Right forelimb (tissue), 1 donor: ENCODE measurements around the gene AK3.

ENCODE experiments used
- DNase-seq: peaks from one replicate; pipeline ENCODE4 v3.0.0-alpha.2; 2018

AK3 gene

DNA sequence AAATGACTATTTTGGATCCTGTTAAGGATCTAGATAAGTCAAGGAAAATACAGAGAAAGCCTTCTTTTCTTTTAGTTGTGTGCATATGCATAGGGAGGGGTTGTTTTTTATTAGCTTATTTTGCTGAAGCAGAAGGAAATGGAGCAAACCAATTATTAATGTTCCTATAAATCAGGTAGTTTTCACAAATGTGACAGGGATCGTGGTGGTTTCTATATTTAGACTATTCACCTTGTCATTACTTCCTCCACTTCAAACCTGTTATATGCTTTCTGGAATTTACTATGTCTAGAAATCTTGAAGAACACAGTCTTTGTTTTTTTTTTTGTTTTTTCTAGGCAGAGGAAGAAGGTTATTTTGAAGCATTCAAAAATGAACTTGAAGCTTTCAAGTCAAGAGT, 39.5 kb downstream of the AK3 start:
- DNase-seq, result no peak

DNA sequence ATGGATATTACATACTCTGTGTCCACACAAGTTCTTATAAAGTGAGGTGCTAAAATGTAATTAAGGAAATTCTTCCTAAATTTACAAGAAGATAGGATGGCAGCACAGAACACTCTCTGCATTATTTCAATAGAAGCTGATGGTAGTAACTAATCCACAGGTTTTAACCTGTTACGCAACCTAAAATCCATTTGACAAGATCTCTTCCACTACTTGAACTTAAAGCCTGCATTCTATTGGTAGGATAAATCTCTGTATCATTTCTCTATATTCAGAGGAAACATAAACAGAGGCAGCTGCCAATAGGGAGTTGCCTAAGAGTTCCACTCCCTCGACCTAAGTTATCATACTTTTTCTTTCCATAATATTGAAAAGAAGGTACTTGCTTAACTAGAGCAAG, 40.1 kb downstream of the AK3 start:
- DNase-seq, result no peak

DNA sequence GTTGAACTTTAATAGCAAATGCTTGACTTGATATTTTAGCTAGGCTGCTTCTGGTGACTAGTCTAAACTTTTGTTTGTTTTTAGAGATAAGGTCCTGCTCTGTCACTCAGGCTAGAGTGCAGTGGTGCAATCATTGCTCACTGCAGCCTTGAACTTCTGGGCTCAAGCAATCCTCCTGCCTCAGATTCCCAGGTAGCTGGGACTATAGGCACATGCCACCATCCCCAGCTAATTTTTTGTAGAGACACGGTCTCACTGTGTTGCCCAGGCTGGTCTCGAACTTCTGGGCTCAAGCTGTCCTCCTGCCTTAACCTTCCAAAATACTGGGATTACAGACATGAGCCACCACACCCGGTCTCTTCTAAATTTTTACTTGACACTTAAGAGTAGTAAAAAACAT, 40.9 kb downstream of the AK3 start:
- no peak for DNase-seq

DNA sequence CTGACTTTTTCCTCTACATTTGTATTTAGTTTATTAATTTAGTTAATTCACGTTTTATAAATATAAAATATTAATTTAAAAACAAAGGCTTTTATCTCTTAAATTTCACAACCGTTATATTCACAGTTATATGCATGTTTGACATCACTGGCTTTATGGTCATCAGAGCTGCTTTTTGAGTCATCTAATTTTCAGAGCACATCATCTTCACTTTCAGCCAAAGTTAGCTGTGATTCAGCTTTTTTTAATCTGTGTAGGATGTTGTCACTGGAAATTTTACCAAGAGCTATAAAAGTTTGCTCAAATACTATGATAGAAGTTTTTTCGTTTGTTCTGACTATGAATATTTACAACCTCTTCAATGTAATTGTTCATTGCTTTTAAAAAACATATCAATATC, 49.2 kb downstream of the AK3 start:
- no peak for DNase-seq

DNA sequence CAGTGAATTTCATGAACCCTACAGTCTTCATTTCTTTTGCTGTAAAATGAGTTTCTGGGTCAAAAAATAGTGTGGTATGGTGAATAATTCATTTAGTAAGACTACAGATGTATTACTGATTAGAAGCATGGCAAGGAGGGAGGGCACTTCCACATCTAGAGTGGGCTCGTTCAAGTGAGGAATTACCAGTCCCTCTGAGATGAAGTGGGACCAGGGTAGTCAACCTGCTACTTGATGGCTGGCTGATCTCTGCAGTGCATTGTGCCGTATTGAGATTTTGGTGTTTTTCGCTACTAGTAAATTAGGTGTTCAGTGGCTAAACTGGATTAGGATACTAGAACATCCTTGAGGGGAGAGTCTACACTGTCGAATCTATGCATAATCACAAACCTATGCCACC, 50.9 kb downstream of the AK3 start:
- no peak for DNase-seq

DNA sequence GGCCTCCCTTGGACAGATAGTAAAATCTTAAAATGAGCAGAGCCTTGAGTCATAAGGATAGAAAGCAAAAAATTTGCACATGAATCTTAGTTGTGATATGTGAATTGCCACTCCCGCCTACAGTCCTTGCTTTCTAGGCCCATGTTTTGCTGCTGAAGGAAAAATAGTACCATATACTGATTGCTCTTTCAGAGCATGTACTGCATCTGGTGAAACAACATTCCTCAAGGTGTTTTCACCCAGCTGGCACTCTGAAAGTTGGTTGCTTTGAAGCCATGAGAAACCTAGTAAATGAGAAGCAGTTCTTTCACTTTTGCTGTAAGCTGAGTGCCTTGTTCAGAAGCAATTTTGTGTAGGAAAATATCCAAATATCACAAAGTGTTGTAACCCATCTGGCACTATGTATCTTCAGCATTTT, 51.3 kb downstream of the AK3 start:
- no peak for DNase-seq

DNA sequence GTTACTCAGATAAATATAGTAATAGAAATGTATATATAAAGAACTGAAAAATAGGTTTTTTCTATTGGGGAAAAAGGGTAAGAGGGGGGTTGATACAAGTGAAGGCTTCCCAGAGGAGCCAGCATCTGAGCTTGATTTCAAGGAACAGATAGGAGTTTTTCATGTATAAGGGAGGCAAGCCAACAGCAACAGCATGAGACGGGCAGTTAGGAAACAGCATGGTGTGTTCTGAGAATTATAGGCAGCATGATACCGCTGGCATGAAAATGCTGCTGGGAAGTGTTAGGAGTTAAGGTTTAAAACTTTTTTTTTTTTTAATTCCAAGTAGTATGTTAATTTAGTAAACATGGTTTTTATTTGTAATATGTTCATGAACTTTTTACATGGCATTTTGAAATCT, 52.0 kb downstream of the AK3 start:
- no peak for DNase-seq

DNA sequence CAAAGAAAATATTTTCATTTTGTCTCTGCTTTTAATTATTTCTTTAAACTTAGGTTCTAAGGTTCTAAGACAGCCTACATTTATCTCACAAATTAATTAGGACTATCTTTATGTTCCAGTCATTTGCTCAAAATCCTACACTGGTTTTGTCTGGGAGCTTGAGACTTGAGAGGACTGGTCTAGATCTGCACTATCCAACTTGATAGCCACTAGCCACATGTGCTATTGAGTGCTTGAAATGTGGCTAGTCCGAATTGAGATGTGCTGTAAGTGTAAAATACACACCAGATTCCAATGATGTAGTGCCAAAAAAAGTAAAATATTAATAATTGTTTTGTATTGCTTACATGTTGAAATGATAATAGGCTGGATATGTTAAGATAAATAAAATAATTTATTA, 54.4 kb downstream of the AK3 start:
- DNase-seq, result no peak

DNA sequence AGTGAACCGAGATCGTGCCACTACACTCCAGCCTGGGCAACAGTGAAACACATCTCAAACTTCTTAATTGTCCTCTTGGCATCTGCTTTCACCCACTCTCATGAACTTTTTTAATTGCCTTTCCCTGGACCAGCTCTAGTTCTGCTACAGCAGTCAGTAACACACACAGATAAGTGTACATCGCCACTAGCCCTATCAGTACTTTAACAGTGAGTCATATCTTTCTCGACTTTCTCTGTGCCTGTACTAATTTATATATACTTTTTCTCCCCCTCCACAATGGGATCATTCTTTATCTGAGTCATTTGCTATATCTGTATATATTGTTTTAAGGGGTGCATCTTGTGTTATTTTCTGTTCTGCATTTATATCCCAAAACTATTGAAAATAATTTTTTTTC, 54.9 kb downstream of the AK3 start:
- DNase-seq, result no peak

DNA sequence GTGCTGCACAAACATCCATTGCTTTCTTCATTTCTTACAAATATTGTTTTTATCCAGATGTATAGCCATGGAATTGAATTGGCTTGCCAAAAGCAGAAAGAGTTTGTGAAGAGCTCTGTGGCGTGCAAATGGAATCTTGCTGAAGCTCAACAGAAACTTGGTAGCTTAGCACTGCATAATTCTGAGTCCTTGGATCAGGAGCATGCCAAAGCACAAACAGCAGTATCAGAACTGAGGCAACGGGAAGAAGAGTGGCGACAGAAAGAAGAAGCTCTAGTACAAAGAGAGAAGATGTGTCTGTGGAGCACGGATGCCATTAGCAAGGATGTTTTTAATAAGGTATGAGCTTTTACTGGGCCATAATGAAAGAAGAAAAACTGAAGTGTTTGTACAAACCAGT, 56.2 kb downstream of the AK3 start:
- DNase-seq, result no peak

DNA sequence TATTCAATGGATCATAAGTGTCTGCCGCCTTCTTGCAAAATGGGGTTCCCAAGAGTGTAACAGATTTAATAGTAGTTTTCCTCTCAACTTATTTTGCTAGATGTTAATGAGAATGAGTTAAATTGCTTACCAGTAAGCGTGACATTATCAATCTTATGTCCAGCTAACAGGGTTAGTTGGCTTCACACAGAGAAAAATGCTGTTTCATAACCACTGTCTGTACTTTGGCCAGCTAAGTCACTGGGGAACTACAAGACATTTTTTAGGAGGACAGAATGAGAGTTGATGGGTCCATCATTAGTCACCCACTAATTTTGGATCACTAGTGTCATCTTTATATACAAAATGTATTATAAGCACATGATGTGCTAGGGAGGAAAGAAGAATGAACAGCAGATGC, 60.3 kb downstream of the AK3 start:
- no peak for DNase-seq

DNA sequence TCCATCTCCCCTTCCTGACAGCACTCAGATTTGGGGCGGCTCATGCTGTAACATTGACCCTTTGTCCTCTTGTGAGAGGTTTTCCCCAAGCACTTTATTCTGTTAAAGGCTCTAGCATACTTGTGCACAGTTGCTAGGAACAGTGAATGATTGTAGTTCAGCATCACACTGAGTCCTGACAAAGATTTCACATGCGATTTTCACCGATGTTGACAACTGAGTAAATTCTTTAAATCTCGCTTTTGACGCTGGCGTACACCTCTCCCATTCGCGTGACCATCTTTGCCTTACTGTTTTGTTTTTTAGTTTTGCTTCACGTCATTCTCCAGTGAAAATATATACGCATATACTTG, 60.9 kb downstream of the AK3 start:
- no peak for DNase-seq

DNA sequence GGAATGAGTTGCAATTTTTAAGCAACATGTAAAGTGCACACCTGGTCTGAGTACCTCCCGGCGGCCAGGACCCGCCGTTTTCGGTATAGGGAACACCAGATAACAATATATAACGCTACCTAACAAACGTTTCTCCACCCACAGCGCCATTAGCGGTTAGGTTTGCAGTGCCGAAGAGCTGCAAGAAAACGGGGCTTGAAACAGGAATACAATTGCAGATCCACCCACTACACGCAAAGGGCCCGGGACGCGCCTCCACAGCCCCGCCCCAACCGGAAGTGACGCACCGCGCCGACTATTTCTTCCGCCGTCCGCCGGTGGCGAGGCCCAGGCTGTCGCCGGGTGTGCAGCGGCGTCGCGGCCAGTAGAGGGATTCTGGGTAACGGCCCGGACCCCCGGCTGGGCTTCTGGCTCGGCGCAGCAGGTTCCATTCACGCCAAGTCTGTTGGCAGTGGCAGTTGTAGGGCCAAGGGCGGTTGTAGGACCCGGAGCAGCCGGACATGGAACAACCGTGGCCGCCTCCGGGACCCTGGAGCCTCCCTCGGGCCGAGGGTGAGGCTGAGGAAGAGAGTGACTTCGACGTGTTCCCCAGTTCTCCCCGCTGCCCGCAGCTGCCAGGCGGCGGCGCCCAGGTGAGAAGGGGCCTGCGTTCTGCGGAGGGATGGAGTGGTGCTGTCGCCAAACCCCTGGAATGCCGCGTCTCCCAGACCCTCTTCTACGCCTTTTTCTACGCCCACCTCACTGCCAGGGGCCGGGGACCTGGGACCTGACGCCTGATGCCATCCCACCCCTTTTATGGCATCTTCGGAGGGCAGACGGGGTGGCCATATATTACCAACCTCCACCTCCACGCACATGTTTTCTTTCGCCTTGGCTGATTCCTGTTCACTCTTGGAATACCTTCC, 61.5 kb downstream of the AK3 start, which contains the start of gene CDC37L1:
Gene CDC37L1 (plus strand): TSS at position 302 of the 905 bp plus-strand sequence. CDS start 199 bp downstream, at position 501.
- DNase-seq, result peak; percentile 99

DNA sequence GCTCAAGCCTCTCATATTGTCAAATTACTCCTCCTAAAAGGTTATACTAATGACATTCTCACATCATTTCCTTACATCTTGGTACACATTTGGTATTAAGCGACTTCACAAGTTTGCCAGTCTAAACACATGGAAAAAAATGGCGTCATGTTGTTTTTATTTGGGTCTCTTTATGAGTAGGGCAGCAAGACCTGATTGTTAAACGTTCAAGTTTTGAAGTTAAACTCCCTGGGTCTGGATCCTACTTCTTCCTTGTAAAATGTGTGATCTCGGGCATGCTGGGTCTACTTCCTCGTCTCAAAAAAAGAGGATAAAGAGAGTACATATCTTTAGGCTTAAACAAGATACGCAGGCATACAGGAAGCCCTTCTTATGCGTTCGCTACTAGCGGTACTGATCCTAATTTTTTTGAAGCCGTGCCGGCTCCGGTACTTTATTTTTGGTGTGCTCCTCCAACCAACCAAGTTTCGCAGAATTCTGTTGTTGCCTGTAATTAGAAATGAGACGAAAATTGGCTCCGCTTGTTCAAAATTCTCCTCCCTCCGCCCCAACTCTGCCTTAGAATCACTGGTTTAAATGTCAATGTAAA, 62.2 kb downstream of the AK3 start:
- no peak for DNase-seq

DNA sequence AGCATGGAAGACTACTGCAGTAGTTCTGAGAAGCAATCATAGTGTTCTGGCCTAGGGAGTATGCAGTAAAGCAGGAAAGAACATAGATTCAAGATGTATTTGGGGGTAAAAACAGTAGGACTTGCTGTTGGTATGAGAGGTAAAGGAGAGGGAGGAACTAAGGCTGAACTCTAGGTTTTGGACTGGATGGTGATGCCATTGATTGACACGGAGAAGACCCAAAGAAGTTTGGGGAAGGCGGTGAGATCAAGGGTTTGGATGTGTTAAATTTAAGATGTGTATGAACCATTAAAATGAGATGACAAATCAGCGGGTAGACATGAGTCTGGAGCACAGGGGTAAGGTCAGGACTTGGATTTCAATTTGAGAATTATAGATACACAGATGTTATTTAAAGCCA, 63.6 kb downstream of the AK3 start:
- no peak for DNase-seq

DNA sequence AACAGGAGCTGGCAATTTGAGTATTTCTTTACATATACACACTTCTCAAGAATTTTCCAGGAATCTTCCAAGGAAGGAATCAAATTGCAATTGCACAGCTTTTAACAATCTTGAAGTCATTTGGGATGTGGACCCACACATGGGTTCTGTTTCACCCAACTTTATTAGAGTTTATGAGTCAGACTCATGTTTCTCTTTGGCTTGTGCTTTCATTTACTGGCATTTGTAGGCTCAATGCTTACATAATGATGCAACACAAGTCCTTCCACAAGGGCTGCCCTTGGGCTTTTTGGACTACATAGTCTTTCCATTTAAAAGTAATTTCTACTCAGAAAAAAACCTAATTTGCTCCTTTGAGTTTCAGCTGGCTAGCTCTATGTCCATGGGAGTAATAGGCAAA, 66.2 kb downstream of the AK3 start:
- no peak for DNase-seq

DNA sequence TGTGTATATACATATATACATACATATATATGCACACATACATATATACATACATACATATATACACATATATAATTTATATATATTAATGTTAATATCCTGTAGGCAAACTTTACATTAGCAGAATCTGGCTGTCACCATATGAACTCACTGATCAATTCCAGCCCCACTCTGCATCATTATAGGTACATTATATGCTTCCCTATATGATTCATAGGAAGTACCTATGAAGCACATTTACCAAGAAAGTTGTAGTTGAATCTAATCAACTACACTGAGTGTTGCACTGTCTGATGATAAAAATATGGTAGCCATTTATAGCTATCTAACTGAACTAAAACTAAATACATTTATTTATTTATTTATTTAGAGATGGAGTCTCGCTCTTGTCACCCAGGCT, 69.3 kb downstream of the AK3 start:
- DNase-seq, result no peak

DNA sequence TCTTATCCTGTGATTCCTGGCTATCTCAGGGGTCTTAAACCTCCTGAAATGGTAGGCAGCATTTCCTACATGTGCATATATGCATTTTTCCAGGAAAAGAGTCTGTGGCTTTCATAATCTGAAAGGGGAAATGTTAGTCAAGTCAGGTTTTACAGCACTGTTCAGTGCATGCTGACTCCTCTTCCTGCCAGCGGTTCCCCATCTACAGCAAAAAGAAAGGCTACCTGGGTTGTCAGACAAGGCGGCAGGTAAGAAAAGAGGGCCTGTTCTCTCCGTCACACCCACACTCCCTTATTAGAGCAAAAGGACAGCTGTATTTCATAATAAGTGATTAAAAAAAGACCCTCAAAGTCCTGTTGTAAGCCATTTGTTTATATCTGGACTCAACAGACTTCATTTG, 70.4 kb downstream of the AK3 start:
- DNase-seq, result no peak

DNA sequence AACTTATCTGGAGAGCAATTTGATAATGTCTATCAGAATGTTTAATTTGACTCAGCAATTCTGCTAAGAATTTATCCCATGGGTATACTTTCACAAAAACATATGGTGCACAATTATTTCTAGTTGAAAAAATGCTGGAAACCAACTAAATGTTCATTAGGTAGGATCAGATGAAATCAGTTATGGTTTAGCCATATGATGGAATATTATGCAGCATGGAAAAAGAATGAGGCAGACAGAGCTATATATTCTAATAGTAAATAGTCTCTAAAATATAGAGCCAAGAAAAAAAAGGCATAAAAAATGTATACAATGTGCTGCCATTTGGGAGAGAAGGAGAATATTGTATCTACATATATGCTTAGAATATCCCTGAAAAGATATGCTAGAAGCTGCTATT, 71.1 kb downstream of the AK3 start:
- DNase-seq, result no peak

DNA sequence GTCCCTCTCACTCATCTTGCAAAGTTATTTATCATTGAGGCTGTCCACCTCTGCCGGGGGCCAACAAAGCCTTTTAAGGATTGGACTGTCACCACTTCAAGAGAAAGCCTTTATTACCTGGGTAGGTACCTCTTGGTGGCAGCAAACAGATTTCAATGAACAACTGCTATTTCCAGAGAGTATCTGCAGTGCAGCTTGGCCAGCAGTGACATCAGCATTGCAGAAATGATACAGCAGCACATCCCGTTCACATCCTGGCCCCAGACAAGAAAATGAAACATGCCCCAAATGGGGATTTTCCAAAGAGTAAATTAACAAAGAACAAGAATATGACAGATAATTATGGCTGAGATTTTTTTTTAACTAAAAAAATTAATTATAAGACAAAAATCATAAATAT, 72.4 kb downstream of the AK3 start:
- no peak for DNase-seq

DNA sequence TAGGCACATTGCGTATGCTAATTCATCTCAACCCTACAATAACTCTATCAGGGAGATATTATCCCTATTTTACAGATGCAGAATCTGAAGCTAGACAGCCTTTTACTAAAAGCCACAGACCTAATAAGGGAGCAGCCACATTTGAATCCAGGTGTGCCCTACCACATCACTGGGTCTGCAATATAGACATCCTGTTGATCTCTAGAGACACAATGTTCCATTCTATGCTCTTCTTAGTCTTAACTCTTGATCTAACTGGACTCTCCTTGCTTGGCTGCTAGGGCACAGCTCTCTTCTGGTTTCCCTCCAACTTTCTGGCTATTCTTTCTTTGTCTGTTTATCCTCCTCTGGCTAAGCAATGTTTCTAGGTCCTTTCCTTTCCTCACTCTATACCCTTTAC, 73.3 kb downstream of the AK3 start:
- DNase-seq, result no peak

DNA sequence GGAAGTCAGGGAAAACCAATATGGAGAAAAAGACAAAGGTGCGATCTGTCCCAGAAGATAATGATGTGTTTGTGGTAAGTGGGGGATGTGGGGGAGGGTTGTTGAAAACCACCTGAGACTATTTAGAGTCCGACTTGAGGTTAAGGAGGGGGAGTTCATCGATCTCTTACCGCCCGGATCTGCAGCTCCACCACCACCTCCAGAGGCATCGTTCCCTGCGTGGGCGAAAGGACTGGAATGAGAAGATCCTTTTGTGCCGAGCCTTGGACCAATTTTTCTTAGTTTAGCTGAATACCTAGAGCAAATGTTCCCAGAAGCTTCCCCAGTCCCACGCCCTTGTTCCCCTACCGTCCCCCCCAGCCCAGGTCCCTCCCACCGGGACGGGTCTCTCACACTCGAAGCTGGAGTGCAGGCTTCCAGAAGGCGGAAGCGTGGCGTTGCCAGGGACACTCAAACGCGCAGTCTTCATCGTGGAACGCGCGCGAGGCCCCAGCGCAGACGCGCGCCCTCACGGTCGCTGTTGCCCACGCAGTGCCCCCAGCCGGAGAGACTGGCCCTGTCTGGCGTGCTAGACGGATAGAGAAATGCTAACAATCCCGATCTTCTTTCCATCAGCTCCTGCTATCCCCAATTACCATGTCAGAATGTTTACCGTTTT, 74.8 kb downstream of the AK3 start, which contains the start of gene SPATA6L:
Gene SPATA6L (minus strand): TSS at position 439 of the 658 bp plus-strand sequence. CDS start 230 bp downstream, at position 209.
- DNase-seq, result peak; percentile 81

DNA sequence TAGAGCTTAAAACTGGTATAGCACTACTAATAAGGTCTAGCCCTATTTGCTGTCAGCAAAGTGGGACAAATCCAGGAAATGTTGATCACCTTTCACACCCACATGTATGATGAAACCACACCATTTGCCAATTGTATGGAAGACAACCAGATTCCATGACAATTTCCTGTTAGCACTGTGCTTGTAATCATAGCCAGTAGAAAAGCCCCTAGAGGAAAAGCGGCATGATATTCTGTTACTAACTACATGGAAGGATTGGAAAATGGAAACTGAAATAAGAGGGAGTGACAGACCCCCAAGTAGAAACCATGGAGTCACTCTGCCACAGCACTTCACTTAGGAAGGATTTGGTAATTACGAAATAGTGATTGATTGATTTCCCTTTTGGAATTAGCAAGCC, 75.6 kb downstream of the AK3 start:
- no peak for DNase-seq

DNA sequence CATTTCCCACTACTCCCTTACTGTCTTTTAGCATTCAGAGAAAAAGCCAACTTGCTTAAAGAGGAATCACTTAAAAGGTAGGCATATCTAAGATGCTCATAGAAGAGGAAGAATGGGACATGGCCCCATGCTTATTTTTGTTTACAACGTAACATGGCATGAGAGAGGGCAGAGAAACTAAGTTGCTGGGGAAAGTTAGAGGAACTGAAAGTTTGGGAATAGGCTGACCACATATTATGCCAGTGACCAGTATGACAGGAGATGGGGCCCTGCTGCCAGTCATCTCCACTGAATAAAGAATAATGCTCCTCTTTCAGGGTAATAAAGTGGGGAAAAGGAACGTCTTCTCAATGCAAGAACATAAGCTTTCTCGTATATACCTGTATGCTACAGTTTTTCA, 77.0 kb downstream of the AK3 start:
- DNase-seq, result no peak
